HEK293 (cell line): ENCODE results near the gene COX5A.

ENCODE experiments used
- CTCF ChIA-PET: fragments of 350-600 bp; formaldehyde crosslinking; extraction: SDS; loops from one replicate; lab custom pipeline; 2021; ENCODE audit warnings: antibody characterized with exemption; lab: Yijun Ruan, JAX
- POLR2A ChIA-PET: fragments of 300-600 bp; formaldehyde crosslinking; extraction: SDS; loops from one replicate; lab custom pipeline; 2020; ENCODE audit warnings: antibody characterized with exemption, inconsistent platforms; lab: Yijun Ruan, JAX
- H3K27ac ChIP-seq: fragments of 200-500 bp; sonication (Bioruptor generic); 2 replicates; pipeline ENCODE4 v1.5.1; 2014; ENCODE audit warnings: low read depth, low read length, control low read depth, inconsistent platforms; ENCODE audit errors: extremely low read depth
- H3K36me3 ChIP-seq, 2 experiments: fragments of 200-500 bp in 1 of 2; sonication (Bioruptor generic) in 1 of 2; 1 replicate in 1 of 2; 2 replicates in 1 of 2; pipeline ENCODE4 v1.5.1; 2014 to 2017; ENCODE audit warnings: inconsistent platforms in 2 of 2, low read length in 2 of 2; ENCODE audit not compliant: control insufficient read depth in 2 of 2, insufficient read depth in 1 of 2
- H3K4me1 ChIP-seq: fragments of 200-500 bp; sonication (Bioruptor generic); 2 replicates; pipeline ENCODE4 v1.5.1; 2014; ENCODE audit warnings: mild to moderate bottlenecking, low read length, inconsistent platforms; ENCODE audit not compliant: control insufficient read depth, insufficient read depth
- H3K4me3 ChIP-seq: 2 replicates; pipeline ENCODE4 v1.5.1; 2011; ENCODE audit warnings: low read depth, mild to moderate bottlenecking, control low read depth, low read length, moderate library complexity
- H3K9me3 ChIP-seq: fragments of 200-500 bp; sonication (Bioruptor generic); 2 replicates; pipeline ENCODE4 v1.5.1; 2014; ENCODE audit warnings: low read depth, low read length, inconsistent platforms; ENCODE audit not compliant: control insufficient read depth, insufficient read depth
- BCL11A ChIP-seq: fragments of 450-650 bp; formaldehyde crosslinking; IDR thresholded peaks from 2 replicates; pipeline ENCODE4 v1.5.1; 2016; ENCODE audit warnings: low read depth, missing biosample characterization, missing genetic modification characterization
- SCRT1 ChIP-seq: fragments of 450-650 bp; formaldehyde crosslinking; IDR thresholded peaks from 2 replicates; pipeline ENCODE4 v1.5.1; 2016; ENCODE audit warnings: missing biosample characterization, missing genetic modification characterization, borderline replicate concordance
- SP3 ChIP-seq: fragments of 450-650 bp; formaldehyde crosslinking; IDR thresholded peaks from 2 replicates; pipeline ENCODE4 v1.5.1; 2016; ENCODE audit warnings: missing biosample characterization, missing genetic modification characterization
- SP7 ChIP-seq: fragments of 450-650 bp; formaldehyde crosslinking; IDR thresholded peaks from 2 replicates; pipeline ENCODE4 v1.5.1; 2016; ENCODE audit warnings: missing biosample characterization, missing genetic modification characterization
- ZBTB17 ChIP-seq: fragments of 450-650 bp; formaldehyde crosslinking; IDR thresholded peaks from 2 replicates; pipeline ENCODE4 v1.5.1; 2016; ENCODE audit warnings: missing biosample characterization, missing genetic modification characterization
- ZIC2 ChIP-seq: fragments of 450-650 bp; formaldehyde crosslinking; IDR thresholded peaks from 2 replicates; pipeline ENCODE4 v1.5.1; 2016; ENCODE audit warnings: missing biosample characterization, missing genetic modification characterization
- ZNF121 ChIP-seq: fragments of 450-650 bp; formaldehyde crosslinking; IDR thresholded peaks from 2 replicates; pipeline ENCODE4 v1.5.1; 2016; ENCODE audit warnings: missing biosample characterization, missing genetic modification characterization
- ZNF239 ChIP-seq: fragments of 450-650 bp; formaldehyde crosslinking; IDR thresholded peaks from 2 replicates; pipeline ENCODE4 v1.5.1; 2016; ENCODE audit warnings: missing biosample characterization, missing genetic modification characterization
- ZNF24 ChIP-seq: fragments of 450-650 bp; formaldehyde crosslinking; IDR thresholded peaks from 2 replicates; pipeline ENCODE4 v1.5.1; 2016; ENCODE audit warnings: missing biosample characterization, missing genetic modification characterization
- ZNF341 ChIP-seq: fragments of 450-650 bp; formaldehyde crosslinking; IDR thresholded peaks from 2 replicates; pipeline ENCODE4; 2016; ENCODE audit warnings: low read depth, missing biosample characterization, missing genetic modification characterization
- ZNF549 ChIP-seq: fragments of 450-650 bp; IDR thresholded peaks from 2 replicates; pipeline ENCODE4 v1.5.1; 2018; ENCODE audit warnings: missing biosample characterization, missing genetic modification characterization, mild to moderate bottlenecking, inconsistent platforms, moderate library complexity
- ZNF658 ChIP-seq: fragments of 450-650 bp; formaldehyde crosslinking; IDR thresholded peaks from 2 replicates; pipeline ENCODE4; 2016; ENCODE audit warnings: missing biosample characterization, missing genetic modification characterization
- ZNF660 ChIP-seq: fragments of 450-650 bp; IDR thresholded peaks from 2 replicates; pipeline ENCODE4 v1.5.1; 2018; ENCODE audit warnings: missing biosample characterization, mild to moderate bottlenecking, missing genetic modification characterization
- ZNF777 ChIP-seq: fragments of 450-650 bp; formaldehyde crosslinking; IDR thresholded peaks from 2 replicates; pipeline ENCODE4 v1.5.1; 2017; ENCODE audit warnings: missing biosample characterization, missing genetic modification characterization, borderline replicate concordance
- TF ChIP-seq, protein P1 (sequence below): fragments of 450-650 bp; formaldehyde crosslinking; IDR thresholded peaks from 2 replicates; pipeline ENCODE4 v1.5.1; 2016; ENCODE audit warnings: missing biosample characterization, missing genetic modification characterization
- TF ChIP-seq, protein P2 (sequence below): fragments of 450-650 bp; formaldehyde crosslinking; IDR thresholded peaks from 2 replicates; pipeline ENCODE4 v1.5.1; 2016; ENCODE audit warnings: missing biosample characterization, missing genetic modification characterization
- TF ChIP-seq, protein P3 (sequence below): IDR thresholded peaks from 2 replicates; pipeline ENCODE4 v1.6.1; 2011; ENCODE audit warnings: mild to moderate bottlenecking, low read depth, low read length, borderline replicate concordance
- TF ChIP-seq, protein P4 (sequence below): fragments of 450-650 bp; formaldehyde crosslinking; IDR thresholded peaks from 2 replicates; pipeline ENCODE4 v1.5.1; 2016; ENCODE audit warnings: missing biosample characterization, missing genetic modification characterization

COX5A gene

DNA sequence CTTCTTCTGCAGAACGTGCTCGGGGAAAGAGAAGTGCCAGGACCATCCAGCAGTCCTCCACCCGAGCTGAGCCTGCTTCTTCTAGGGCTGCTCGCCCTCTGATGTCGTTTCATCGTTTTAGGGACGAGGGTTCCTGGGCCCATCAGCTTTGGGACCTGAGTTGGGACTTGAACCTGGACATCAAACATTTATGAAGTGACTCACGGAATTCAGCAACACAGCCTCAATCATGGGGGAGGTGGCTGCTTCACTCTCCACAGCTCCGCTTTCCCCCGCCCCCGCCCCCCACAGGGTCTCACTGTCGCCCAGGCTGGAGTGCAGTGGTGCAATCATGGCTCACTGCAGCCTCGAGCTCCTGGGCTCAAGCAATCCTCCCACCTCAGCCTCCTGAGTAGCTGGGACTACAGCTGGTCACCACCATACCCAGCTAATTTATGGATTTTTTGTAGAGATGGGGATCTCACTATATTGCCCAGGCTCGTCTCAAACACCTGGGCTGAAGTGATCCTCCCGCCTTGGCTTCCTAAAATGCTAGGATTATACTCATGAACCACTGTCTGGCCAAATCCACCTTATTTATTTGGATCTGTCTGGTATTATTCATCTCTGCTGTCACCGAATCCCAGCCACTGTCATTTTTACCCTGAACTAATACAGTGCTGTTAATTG, 64.0 kb downstream of the COX5A start (continued):
- TF ChIP-seq, protein P1, sequence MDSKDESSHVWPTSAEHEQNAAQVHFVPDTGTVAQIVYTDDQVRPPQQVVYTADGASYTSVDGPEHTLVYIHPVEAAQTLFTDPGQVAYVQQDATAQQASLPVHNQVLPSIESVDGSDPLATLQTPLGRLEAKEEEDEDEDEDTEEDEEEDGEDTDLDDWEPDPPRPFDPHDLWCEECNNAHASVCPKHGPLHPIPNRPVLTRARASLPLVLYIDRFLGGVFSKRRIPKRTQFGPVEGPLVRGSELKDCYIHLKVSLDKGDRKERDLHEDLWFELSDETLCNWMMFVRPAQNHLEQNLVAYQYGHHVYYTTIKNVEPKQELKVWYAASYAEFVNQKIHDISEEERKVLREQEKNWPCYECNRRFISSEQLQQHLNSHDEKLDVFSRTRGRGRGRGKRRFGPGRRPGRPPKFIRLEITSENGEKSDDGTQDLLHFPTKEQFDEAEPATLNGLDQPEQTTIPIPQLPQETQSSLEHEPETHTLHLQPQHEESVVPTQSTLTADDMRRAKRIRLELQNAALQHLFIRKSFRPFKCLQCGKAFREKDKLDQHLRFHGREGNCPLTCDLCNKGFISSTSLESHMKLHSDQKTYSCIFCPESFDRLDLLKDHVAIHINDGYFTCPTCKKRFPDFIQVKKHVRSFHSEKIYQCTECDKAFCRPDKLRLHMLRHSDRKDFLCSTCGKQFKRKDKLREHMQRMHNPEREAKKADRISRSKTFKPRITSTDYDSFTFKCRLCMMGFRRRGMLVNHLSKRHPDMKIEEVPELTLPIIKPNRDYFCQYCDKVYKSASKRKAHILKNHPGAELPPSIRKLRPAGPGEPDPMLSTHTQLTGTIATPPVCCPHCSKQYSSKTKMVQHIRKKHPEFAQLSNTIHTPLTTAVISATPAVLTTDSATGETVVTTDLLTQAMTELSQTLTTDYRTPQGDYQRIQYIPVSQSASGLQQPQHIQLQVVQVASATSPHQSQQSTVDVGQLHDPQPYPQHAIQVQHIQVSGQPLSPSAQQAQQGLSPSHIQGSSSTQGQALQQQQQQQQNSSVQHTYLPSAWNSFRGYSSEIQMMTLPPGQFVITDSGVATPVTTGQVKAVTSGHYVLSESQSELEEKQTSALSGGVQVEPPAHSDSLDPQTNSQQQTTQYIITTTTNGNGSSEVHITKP (tag by site-specific recombination): peak; percentile 61; the same call in 1 of the 2 replicates
- TF ChIP-seq ZBTB17 (tag by site-specific recombination) (peak; percentile 88), ZNF121 (tag by site-specific recombination) (peak; percentile 98), ZIC2 (tag by site-specific recombination) (peak; percentile 76), SP7 (peak; percentile 58; the same call in 1 of the 2 replicates), BCL11A (tag by site-specific recombination) (no peak), ZNF549 (tag by site-specific recombination) (no peak), ZNF341 (tag by site-specific recombination) (peak; percentile 33; the same call in 1 of the 2 replicates)

DNA sequence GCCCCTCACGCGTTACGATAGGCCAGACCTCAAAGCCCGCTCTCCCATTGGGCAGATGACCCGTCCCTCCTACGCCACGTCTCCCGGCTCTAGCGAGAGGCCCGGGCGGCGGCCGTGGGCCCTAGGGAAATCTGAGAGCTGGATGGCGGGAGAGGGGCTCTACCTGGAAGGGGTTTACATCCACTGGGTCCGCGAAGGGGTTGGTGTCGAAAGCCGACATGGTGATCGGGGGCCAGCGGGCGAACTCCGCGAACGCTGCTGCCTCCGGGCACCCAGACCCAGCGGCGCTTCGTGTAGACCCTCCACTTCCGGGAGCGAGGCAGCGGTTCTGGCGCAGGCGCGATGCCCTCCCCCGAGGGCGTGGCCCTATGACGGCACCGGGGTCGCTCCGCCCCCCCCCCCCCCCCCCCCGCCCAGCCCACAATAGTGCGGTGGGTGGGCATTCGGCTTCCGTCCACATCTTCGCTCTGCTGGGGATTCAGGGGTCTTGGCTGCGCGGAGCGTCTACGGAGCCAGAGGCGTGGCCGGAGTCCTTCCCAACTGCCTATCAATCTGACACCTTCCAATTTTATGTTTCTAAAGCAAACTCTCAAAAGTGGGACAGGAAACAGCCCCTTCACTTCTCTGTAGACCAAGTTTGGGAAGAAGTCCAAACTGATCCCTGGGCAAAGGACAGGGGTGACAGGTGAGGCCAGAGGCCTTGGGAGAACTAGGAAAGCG, 64.7 kb downstream of the COX5A start, which contains the start of gene SCAMP2:
Gene SCAMP2 (minus strand): TSS at position 330 of the 720 bp plus-strand sequence. CDS start 110 bp downstream, at position 220.
- POLR2A ChIA-PET: interaction anchor here (0.6 to 4.3 kb wide), 8 partner anchors 11 to 84 kb away, joined by 3 to 12 read pairs (median 4); partner anchors contain the start of genes FAM219B, MPI and RPP25
- H3K27ac ChIP-seq: peak within 1 kb of the TSS; percentile 74
- peaks cover 7% of the 10 kb centered on the region for H3K4me1 ChIP-seq
- H3K4me3 ChIP-seq: peak within 1 kb of the TSS; percentile 96
- peaks cover 8 to 18% of the 10 kb centered on the region in 2 experiments; a peak in 2 of 3 replicates for H3K36me3 ChIP-seq
- CTCF ChIA-PET: interaction anchor here (0.6 to 1.4 kb wide), 3 partner anchors 9 to 112 kb away, joined by 3 to 4 read pairs (median 3); no protein-coding TSS in a partner anchor
- no peaks in the 10 kb centered on the region for H3K9me3 ChIP-seq
- TF ChIP-seq, protein P2, sequence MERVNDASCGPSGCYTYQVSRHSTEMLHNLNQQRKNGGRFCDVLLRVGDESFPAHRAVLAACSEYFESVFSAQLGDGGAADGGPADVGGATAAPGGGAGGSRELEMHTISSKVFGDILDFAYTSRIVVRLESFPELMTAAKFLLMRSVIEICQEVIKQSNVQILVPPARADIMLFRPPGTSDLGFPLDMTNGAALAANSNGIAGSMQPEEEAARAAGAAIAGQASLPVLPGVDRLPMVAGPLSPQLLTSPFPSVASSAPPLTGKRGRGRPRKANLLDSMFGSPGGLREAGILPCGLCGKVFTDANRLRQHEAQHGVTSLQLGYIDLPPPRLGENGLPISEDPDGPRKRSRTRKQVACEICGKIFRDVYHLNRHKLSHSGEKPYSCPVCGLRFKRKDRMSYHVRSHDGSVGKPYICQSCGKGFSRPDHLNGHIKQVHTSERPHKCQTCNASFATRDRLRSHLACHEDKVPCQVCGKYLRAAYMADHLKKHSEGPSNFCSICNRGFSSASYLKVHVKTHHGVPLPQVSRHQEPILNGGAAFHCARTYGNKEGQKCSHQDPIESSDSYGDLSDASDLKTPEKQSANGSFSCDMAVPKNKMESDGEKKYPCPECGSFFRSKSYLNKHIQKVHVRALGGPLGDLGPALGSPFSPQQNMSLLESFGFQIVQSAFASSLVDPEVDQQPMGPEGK (tag by site-specific recombination): peak; percentile 62
- TF ChIP-seq, protein P3, sequence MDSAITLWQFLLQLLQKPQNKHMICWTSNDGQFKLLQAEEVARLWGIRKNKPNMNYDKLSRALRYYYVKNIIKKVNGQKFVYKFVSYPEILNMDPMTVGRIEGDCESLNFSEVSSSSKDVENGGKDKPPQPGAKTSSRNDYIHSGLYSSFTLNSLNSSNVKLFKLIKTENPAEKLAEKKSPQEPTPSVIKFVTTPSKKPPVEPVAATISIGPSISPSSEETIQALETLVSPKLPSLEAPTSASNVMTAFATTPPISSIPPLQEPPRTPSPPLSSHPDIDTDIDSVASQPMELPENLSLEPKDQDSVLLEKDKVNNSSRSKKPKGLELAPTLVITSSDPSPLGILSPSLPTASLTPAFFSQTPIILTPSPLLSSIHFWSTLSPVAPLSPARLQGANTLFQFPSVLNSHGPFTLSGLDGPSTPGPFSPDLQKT: no peak
- TF ChIP-seq SCRT1 (0 out of 2 replicates have a peak, but pooled peaks have one; percentile 7), ZNF777 (tag by site-specific recombination) (no peak), ZNF24 (tag by site-specific recombination) (no peak; the same call in 1 of the 2 replicates), ZNF660 (tag by site-specific recombination) (no peak; the same call in 1 of the 2 replicates), ZNF658 (tag by site-specific recombination) (no peak), ZNF239 (no peak), SP3 (tag by site-specific recombination) (peak; percentile 91)
- TF ChIP-seq, protein P1 (tag by site-specific recombination): peak; percentile 88
- TF ChIP-seq, protein P4, sequence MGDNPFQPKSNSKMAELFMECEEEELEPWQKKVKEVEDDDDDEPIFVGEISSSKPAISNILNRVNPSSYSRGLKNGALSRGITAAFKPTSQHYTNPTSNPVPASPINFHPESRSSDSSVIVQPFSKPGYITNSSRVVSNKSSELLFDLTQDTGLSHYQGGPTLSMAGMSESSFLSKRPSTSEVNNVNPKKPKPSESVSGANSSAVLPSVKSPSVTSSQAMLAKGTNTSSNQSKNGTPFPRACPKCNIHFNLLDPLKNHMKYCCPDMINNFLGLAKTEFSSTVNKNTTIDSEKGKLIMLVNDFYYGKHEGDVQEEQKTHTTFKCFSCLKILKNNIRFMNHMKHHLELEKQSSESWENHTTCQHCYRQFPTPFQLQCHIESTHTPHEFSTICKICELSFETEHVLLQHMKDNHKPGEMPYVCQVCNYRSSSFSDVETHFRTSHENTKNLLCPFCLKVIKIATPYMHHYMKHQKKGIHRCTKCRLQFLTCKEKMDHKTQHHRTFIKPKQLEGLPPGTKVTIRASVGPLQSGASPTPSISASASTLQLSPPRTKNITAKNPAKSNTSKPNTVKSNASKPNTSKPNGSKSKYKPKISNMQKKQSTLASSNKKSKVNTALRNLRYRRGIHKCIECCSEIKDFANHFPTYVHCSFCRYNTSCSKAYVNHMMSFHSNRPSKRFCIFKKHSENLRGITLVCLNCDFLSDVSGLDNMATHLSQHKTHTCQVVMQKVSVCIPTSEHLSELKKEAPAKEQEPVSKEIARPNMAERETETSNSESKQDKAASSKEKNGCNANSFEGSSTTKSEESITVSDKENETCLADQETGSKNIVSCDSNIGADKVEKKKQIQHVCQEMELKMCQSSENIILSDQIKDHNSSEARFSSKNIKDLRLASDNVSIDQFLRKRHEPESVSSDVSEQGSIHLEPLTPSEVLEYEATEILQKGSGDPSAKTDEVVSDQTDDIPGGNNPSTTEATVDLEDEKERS (tag by site-specific recombination): no peak
